ENCODE measurements around the gene ELFN2.

The ELFN2 gene

DNA sequence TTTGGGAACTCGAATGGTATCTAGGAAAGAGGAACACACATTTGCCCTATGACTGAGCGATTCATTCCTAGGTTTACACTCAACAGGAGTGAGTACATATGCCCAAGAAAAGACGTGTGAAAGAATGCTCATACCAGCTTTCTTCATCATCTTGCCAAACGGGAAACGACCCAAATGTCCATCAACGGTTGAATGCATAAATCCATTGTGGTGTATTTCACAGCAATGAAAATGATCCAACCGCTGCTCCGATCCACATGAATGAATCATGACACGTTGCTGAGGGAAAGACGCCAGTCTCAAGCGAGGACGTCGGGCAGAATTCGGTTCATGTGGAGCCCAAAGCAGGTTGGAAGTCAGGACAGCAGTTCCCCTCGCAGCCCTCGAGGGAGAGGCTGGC lies 73.4 kb downstream of the ELFN2 start:
- CTCF ChIA-PET: no interaction called here
- no peak overlapping the region for H3K27ac Mint-ChIP-seq
- H3K36me3 Mint-ChIP-seq: no peaks in the 10 kb centered on the region
- DNase-seq: no peak
- no peak overlapping the region for H3K4me3 Mint-ChIP-seq
- peaks cover 51% of the 10 kb centered on the region for H3K27me3 Mint-ChIP-seq
- no peaks in the 10 kb centered on the region for H3K4me1 Mint-ChIP-seq
- no peaks in the 10 kb centered on the region for H3K9me3 Mint-ChIP-seq

DNA sequence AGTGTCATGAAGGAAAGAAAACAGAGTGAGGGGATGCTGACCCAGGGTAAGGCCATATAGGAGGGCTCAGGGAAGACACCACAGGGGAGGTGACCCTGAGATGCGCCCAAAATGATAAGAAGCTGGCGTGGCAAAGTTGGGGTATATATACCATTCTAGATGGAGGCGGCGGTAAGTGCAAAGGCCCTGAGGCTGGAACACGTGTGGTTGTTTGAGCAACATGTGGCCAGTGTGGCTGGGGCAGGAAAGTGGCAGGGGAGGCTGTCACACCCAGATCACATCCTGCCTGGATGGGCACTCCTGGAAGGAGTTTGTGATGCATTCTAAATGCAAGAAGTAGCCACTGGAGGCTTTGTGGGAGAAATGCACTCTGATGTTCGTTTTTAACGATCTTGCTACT lies 74.8 kb downstream of the ELFN2 start:
- CTCF ChIA-PET: no interaction called here

DNA sequence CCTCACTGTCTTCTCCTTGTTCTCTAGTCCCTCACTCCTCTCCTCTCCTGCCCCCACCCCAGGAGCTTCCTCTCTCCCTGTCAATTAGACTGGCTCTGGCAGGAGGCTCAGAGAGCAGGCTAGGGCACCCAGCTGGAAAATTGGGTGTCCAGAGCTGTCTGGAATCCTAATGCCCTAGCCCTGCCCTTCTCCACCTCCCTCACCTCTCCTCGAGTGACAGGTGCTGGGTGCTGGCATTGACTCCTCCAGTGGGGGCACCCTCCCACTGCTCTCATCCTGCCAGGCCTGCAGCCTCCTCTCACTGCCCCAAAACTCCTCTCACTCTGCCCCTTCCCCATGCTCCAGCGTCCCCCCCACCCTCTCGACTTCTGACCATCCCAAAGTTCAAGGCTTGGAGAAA lies 76.0 kb downstream of the ELFN2 start:
- DNase-seq: no peak
- H3K27me3 Mint-ChIP-seq: peaks cover 44% of the 10 kb centered on the region
- no peaks in the 10 kb centered on the region for H3K9me3 Mint-ChIP-seq
- no peak overlapping the region for H3K27ac Mint-ChIP-seq
- CTCF ChIA-PET: interaction anchor here (1.8 kb wide), 1 partner anchor 77 kb away, joined by 5 read pairs; no protein-coding TSS in a partner anchor
- no peak overlapping the region for H3K4me3 Mint-ChIP-seq
- H3K4me1 Mint-ChIP-seq: no peaks in the 10 kb centered on the region
- no peaks in the 10 kb centered on the region for H3K36me3 Mint-ChIP-seq

More for the DNA sequence above, 74.8 kb downstream of the ELFN2 start:
- no peak for DNase-seq
- no peaks in the 10 kb centered on the region for H3K9me3 Mint-ChIP-seq
- H3K36me3 Mint-ChIP-seq: no peaks in the 10 kb centered on the region
- peaks cover 45% of the 10 kb centered on the region for H3K27me3 Mint-ChIP-seq
- no peak overlapping the region for H3K4me3 Mint-ChIP-seq
- H3K4me1 Mint-ChIP-seq: no peaks in the 10 kb centered on the region
- H3K27ac Mint-ChIP-seq: no peak overlapping the region

DNA sequence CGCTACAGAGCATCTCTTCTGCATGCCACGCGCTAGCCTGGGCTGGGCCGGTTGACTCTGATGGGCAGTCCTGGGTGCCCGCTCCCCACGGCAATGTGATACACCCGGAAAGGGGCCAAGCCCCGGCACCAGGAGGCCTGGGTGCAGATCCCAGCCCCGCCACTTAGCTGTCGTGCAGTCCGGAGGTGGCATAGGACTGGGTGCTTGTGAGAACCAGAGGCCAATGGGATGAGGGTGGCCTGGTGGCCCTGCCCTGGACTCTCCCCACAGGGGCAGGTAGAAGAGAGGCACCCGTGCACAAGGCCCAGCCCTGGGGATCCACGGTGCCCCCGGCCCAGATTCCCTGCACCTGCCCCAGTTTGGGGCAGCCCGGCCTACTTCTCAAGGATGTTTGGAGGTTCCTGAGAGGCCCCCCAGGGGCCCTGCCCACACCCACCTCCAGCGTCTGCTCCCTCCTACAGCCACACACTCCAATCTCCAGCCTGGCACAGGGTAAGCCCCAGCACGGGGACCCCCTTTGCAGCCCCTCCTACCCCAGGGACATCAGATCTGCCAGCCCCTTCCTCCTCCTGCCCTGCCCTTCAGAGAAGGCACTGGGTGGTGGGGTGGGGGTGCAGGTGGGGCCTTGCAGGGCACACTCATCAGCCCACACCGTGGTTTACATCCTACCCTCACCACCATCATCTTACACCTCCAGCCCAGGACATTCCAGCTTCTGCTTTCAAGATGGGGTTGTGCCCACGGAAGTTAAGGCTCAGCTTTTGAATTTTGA lies 78.0 kb downstream of the ELFN2 start:
- CTCF ChIA-PET: interaction anchor here (1.2 to 1.8 kb wide), 2 partner anchors 46 to 79 kb away, joined by 3 to 5 read pairs; no protein-coding TSS in a partner anchor
- Mint-ChIP-seq H3K27ac (no peak overlapping the region), H3K4me3 (no peak overlapping the region), H3K36me3 (no peaks in the 10 kb centered on the region), H3K4me1 (no peaks in the 10 kb centered on the region), H3K27me3 (peaks cover 40% of the 10 kb centered on the region), H3K9me3 (no peaks in the 10 kb centered on the region)
- DNase-seq: no peak

DNA sequence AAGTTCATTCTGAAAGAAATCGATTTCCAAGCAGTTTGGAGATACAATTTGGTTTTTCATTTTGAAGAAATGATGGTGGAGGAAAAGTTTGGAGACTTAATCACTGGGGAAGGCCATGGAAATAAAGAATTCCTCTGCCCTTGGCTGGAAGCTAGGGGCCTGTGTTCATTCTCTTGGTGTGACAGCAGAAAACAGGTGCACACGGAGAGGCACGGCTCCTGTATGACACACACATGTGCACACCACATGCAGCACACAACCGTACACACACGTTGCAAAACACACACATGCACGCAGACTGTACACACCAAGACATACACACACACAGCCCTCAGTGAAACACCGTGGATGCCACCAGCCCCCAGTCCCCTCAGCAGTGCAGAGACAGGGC lies 80.8 kb downstream of the ELFN2 start:
- DNase-seq: no peak
- Mint-ChIP-seq H3K27ac (no peak overlapping the region), H3K9me3 (no peaks in the 10 kb centered on the region), H3K4me3 (no peak overlapping the region), H3K4me1 (no peaks in the 10 kb centered on the region), H3K27me3 (peaks cover 42% of the 10 kb centered on the region), H3K36me3 (no peaks in the 10 kb centered on the region)
- CTCF ChIA-PET: no interaction called here

DNA sequence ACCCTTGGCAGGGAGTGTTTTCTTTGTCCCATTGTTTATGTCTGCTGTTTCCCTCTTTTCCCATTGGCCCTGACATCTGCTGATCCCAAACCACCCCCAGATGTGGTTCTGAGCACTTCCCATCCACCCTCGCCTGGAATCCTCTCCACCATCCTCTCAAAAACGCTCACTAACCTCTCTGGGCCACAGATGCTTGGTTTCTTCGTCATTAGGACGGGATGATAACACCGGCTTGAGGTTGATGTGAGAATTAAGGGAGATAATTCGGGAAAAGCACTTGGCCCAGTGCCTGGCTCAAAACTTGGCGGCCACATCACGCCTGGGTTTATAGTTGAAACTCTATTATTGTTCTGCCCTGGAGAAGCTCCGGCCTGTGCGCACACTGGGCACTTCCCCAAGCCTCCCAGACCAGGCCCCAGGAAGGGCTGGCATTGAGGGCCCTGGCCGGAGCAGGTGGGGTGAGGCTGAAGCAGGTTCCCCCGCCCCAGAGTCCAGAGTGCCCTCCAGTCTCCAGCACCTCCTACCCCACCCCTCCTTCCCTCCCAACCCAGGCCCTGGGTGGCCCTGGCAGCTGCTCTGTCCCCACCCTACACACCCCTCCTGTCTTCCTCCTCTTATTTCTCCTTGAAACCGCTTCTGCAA lies 81.3 kb downstream of the ELFN2 start:
- Mint-ChIP-seq H3K9me3 (no peaks in the 10 kb centered on the region), H3K4me3 (no peak overlapping the region), H3K36me3 (no peaks in the 10 kb centered on the region), H3K4me1 (no peaks in the 10 kb centered on the region), H3K27me3 (peaks cover 48% of the 10 kb centered on the region), H3K27ac (no peak overlapping the region)
- DNase-seq: no peak
- CTCF ChIA-PET: no interaction called here

DNA sequence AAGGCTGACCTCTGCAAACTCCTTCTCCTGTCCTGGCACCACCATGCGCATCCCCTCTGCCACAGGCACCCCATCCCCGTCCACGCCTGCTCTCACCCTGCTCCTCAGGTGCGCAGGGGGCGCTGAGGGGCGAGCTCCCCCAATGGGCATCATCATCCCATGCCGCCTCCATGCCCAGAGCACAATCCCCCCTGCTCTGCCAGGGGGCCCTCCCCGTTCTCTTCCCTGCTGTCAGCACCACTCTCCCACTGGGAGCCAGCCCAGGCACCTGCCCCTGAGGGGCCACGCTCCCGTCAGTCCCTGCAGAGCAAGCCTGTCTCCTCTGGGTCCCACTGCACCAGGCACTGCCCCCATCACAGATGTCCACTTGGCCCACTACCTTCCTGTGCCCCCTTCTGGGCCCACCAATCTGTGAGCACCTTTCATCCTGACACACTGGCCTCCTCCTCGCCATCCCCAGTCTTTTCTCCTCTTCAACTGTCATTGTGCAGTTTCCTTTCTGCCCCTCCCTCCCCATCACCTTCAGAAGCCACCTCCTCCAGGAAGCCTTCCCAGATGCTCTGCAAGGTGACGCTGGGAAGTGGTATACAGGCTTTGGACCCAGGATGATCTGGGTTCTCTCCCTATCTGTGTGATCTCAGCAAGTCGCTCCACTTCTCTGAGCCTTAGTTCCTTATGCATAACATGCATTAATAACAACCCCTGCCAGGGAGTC lies 82.4 kb downstream of the ELFN2 start:
- Mint-ChIP-seq H3K4me1 (no peaks in the 10 kb centered on the region), H3K27ac (no peak overlapping the region), H3K9me3 (no peaks in the 10 kb centered on the region), H3K4me3 (no peak overlapping the region), H3K27me3 (peaks cover 58% of the 10 kb centered on the region), H3K36me3 (no peaks in the 10 kb centered on the region)
- no peak for DNase-seq
- CTCF ChIA-PET: no interaction called here

DNA sequence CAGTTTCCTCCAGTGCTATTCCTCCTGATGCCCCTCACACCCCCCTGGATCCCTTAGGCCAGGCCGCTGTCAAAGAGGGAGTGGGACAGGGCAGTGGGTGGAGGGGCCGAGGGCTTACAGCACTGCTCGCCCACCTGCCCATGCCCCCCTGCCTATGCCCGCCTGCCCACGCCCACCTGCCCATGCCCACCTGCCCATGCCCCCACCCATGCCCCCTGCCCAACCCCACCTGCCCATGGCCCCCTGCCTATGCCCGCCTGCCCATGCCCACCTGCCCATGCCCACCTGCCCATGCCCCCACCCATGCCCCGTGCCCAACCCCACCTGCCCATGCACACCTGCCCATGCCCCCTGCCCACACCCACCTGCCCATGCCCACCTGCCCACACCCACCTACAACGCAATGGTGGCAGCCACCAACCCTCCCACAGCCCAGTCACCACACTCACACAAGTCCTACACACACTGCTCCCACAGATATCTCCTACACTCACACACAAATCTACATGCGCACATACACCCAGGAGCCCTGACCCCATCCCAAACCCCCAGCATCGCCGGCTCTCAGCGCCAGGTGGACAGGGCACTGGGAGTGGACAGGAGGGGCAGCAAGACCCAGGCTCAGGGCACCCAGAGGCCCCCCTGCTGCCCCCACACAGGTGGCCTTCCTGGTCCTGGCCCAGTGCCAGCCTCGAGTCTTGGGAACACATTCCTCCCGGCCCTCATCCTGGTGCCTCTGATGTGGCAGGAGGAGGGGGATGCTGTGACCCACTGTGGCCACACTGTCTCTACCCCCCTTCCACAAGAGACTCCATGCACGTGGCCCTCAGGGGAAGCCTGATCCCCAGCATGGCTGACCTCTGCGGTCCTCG lies 83.2 kb downstream of the ELFN2 start:
- Mint-ChIP-seq H3K9me3 (no peaks in the 10 kb centered on the region), H3K27ac (no peak overlapping the region), H3K4me1 (no peaks in the 10 kb centered on the region), H3K4me3 (no peak overlapping the region), H3K27me3 (peaks cover 62% of the 10 kb centered on the region), H3K36me3 (no peaks in the 10 kb centered on the region)
- DNase-seq: no peak
- CTCF ChIA-PET: no interaction called here

DNA sequence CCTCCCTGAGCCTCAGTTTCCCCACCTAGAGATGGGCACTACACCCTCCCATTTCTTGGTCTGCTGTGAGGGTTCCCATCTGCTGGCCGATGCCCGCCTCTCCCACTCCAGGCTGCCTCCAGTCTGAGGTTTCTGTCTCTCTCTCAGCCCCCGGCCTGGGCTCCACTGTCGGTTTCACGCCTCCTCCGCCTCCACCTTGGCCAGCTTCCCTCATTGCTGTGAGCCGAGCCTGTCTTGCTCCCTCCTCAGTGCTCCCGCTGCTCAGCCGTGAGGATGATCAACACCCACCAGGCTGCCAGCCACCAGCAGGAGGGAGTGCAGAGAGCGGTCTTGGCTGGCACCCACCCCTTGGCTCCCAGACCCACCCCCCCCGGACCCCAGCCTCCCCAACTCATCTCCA lies 83.9 kb downstream of the ELFN2 start:
- Mint-ChIP-seq H3K36me3 (no peaks in the 10 kb centered on the region), H3K27ac (no peak overlapping the region), H3K4me1 (no peaks in the 10 kb centered on the region), H3K9me3 (no peaks in the 10 kb centered on the region), H3K27me3 (peaks cover 66% of the 10 kb centered on the region), H3K4me3 (no peak overlapping the region)
- CTCF ChIA-PET: no interaction called here
- no peak for DNase-seq

DNA sequence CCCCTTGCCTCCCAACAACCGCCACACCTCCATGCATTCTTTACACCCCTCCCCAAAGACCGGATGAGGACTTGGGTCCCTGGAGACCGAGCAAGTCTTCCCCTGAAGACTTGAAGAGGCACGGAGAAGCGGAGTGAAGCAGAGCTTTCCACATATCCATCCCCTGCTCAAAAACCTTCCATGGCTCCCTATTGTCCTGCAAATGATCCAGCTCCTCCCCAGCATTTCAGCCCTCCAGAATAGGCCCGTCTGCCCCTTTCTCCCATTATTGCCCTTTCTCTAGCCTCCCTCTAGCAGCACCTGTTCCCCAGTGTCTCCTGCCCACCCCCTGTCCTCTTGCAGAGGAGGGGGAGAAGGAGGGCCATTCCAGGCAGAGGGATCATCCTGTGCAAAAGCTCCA lies 85.2 kb downstream of the ELFN2 start:
- no peaks in the 10 kb centered on the region for H3K4me1 Mint-ChIP-seq
- CTCF ChIA-PET: no interaction called here

DNA sequence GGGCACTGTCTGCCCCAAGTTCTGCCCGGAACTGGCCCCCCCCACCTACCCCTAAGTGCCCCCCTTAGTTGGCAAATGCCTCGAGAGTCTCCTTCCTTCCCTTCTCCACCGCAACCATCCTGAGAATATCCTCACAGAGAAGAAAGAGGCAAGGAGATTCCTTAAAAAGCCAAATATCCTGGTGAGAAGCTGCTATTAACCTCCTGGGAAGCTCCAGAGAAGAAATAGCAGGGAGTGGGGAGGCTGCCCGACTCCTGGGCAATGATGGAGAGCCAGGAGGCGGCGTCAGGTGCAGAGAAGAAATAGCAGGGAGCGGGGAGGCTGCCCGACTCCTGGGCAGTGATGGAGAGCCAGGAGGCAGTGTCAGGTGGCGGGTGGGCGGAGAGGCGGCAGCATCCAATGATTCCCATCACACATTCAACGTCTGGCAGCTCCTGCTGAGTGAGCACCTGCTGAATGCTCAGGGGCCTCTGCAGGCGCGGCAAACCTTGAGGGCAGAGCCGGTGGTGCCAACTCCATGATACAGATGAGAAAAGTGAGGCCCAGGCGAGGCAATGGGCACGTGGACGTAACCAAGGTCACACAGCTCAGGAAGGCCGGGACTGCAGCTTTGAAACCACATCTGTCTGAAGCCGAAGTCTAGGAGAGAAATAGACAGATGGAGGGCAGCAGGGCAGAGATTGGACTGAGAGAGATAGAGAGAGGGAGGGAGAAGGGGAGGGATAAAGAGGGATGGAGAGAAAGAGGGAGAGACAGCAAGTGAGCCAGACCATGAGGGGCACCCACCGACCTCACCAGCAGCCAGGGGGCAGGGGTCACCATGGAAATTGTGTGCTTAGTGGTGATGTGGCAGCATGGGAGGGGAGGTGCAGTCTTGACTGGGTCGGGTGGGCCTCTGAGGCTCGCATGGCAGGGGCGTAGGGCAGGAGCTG lies 86.7 kb downstream of the ELFN2 start:
- H3K4me1 Mint-ChIP-seq: no peaks in the 10 kb centered on the region
- H3K4me3 Mint-ChIP-seq: no peak overlapping the region
- no peak overlapping the region for H3K27ac Mint-ChIP-seq
- H3K9me3 Mint-ChIP-seq: no peaks in the 10 kb centered on the region
- H3K36me3 Mint-ChIP-seq: no peaks in the 10 kb centered on the region
- H3K27me3 Mint-ChIP-seq: peaks cover 80% of the 10 kb centered on the region
- CTCF ChIA-PET: interaction anchor here (1.2 kb wide), 1 partner anchor 9 kb away, joined by 4 read pairs; no protein-coding TSS in a partner anchor
- DNase-seq: no peak

More for the DNA sequence above, 85.2 kb downstream of the ELFN2 start:
- H3K4me3 Mint-ChIP-seq: no peak overlapping the region
- no peaks in the 10 kb centered on the region for H3K9me3 Mint-ChIP-seq
- DNase-seq: no peak
- H3K27me3 Mint-ChIP-seq: peaks cover 71% of the 10 kb centered on the region
- no peak overlapping the region for H3K27ac Mint-ChIP-seq
- H3K36me3 Mint-ChIP-seq: no peaks in the 10 kb centered on the region

DNA sequence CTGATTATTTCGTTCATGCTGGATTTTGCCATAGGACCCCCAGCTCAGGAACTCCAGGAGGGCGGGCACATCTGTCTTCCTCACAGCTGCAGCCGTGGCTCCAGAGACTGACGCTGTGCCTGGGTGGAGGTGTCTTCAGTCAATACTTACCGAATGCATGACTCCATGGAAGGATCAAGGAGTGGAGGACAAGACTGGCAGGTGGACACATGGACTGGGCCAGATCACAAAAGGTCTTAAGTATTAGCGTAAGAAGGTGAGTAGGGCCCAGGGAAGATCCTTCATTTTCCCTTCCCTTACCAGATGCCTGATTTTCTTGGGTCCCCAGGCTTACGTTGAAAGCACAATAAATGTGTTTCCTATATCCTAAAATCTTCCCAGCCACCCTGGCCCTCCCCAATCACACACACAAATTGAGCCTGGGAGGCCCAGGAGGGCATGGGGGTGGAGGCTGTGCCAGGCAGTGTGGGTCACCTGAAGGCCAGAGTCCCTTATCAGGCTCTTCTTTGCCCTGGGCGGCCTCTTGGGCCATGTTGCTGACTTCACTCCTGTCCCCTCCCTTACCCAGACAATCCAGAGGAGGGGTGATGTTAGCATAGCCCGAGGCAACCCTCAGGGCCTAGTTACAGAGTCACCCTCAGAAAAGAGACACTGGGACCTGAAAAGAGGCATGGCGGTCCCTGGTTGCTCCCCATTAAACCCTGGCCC lies 88.6 kb downstream of the ELFN2 start:
- no peak for DNase-seq
- Mint-ChIP-seq H3K36me3 (no peaks in the 10 kb centered on the region), H3K9me3 (no peaks in the 10 kb centered on the region), H3K4me3 (no peak overlapping the region), H3K27me3 (peaks cover 91% of the 10 kb centered on the region), H3K27ac (no peak overlapping the region), H3K4me1 (peaks cover 8% of the 10 kb centered on the region)
- CTCF ChIA-PET: no interaction called here
